HepG2 (cell line): ENCODE measurements around the gene CAMTA1. TPM values are rescaled to one million over a fixed set of nuclear protein-coding genes. Genes with fewer than 3 reads are reported as not detected.

Experiments used
- FOXA1 ChIP-seq, 2 experiments: fragments of 450-650 bp in 1 of 2; sonication (generic) in 1 of 2; formaldehyde crosslinking in 1 of 2; IDR thresholded peaks; 2 replicates each; pipeline versions ENCODE4 v1.4.0 to v1.6.1; 2016 to 2020; ENCODE audit warnings: missing genetic modification reagents in 1 of 2
- HNF4A ChIP-seq: sonication (generic); formaldehyde crosslinking; IDR thresholded peaks from 2 replicates; pipeline ENCODE4 v1.4.0; 2020; ENCODE audit warnings: missing genetic modification reagents
- MTF1 ChIP-seq: sonication (generic); formaldehyde crosslinking; IDR thresholded peaks from 2 replicates; pipeline ENCODE4 v1.5.0; 2020; ENCODE audit warnings: missing genetic modification reagents
- RXRB ChIP-seq: IDR thresholded peaks from 2 replicates; pipeline ENCODE4 v1.6.1; 2016; ENCODE audit warnings: borderline replicate concordance, missing genetic modification reagents, missing compliant biosample characterization
- SOX13 ChIP-seq, 3 experiments: fragments of 450-650 bp in 1 of 3; sonication (generic) in 1 of 3; formaldehyde crosslinking in 1 of 3; IDR thresholded peaks in 2 of 3; conservative IDR thresholded peaks in 1 of 3; 2 replicates each; pipeline versions ENCODE4 v1.5.0 to v1.6.1; 2016 to 2020; ENCODE audit warnings: antibody characterized with exemption in 1 of 3, mild to moderate bottlenecking in 1 of 3, missing compliant biosample characterization in 1 of 3, missing genetic modification reagents in 1 of 3, moderate library complexity in 1 of 3
- SP5 ChIP-seq: IDR thresholded peaks from 2 replicates; pipeline ENCODE4 v1.6.1; 2016; ENCODE audit warnings: low read depth, borderline replicate concordance
- TARDBP ChIP-seq: sonication (generic); formaldehyde crosslinking; IDR thresholded peaks from 2 replicates; pipeline ENCODE4 v1.8.0; 2022; ENCODE audit warnings: mild to moderate bottlenecking, missing genetic modification reagents
- ZNF546 ChIP-seq: sonication (generic); formaldehyde crosslinking; conservative IDR thresholded peaks from 2 replicates; pipeline ENCODE4 v1.8.1; 2023; ENCODE audit warnings: mild to moderate bottlenecking, missing genetic modification reagents
- ZNF552 ChIP-seq: sonication (generic); formaldehyde crosslinking; IDR thresholded peaks from 2 replicates; pipeline ENCODE4 v1.9.0; 2022; ENCODE audit warnings: missing genetic modification reagents, mild to moderate bottlenecking, borderline replicate concordance
- polyA plus RNA-seq, 8 experiments: library from polyadenylated mRNA; depleted of rRNA in 3 of 8; stranded (reverse) in 7 of 8; unstranded in 1 of 8; fragments of >200 nt; fragmentation: Illumina TruSeq in 4 of 8; extraction: Trizol in 4 of 8; gene quantifications; 2 replicates each; pipeline versions ENCODE4 v1.2.1 to v1.2.3, GENCODE V29; 2011 to 2016; ENCODE audit warnings: low read depth in 4 of 8, missing spikeins in 1 of 8, mixed read lengths in 1 of 8; ENCODE audit not compliant: insufficient read depth in 1 of 8
- total RNA-seq, 5 experiments: library from RNA; depleted of rRNA; stranded (reverse); fragments of >200 nt; fragmentation: Illumina TruSeq; extraction: Trizol; gene quantifications; 2 replicates each; pipeline ENCODE4 v1.2.3, GENCODE V29; 2016; ENCODE audit warnings: low read depth in 1 of 5
- TF ChIP-seq, protein P1 (sequence below): sonication (generic); formaldehyde crosslinking; IDR thresholded peaks from 2 replicates; pipeline ENCODE4 v1.9.0; 2021; ENCODE audit warnings: mild to moderate bottlenecking, missing genetic modification reagents
- TF ChIP-seq, protein P2 (sequence below): sonication (generic); formaldehyde crosslinking; IDR thresholded peaks from 2 replicates; pipeline ENCODE4 v1.5.1; 2020; ENCODE audit warnings: mild to moderate bottlenecking, moderate library complexity, missing genetic modification reagents
- TF ChIP-seq, protein P3 (sequence below): IDR thresholded peaks from 2 replicates; pipeline ENCODE4 v1.6.1; 2012; ENCODE audit warnings: low read depth, low read length, improper control_type of control experiment
- TF ChIP-seq, protein P4 (sequence below): sonication (generic); formaldehyde crosslinking; conservative IDR thresholded peaks from 2 replicates; pipeline ENCODE4 v1.4.0; 2020; ENCODE audit warnings: mild to moderate bottlenecking, missing genetic modification reagents, moderate library complexity

CAMTA1 gene
- total and polyA plus RNA-seq, 2 of the 13 experiments (the other 11 are each of a cell fraction or from before 2014, with no cell fraction given) = 25.0 to 36.4 TPM

DNA sequence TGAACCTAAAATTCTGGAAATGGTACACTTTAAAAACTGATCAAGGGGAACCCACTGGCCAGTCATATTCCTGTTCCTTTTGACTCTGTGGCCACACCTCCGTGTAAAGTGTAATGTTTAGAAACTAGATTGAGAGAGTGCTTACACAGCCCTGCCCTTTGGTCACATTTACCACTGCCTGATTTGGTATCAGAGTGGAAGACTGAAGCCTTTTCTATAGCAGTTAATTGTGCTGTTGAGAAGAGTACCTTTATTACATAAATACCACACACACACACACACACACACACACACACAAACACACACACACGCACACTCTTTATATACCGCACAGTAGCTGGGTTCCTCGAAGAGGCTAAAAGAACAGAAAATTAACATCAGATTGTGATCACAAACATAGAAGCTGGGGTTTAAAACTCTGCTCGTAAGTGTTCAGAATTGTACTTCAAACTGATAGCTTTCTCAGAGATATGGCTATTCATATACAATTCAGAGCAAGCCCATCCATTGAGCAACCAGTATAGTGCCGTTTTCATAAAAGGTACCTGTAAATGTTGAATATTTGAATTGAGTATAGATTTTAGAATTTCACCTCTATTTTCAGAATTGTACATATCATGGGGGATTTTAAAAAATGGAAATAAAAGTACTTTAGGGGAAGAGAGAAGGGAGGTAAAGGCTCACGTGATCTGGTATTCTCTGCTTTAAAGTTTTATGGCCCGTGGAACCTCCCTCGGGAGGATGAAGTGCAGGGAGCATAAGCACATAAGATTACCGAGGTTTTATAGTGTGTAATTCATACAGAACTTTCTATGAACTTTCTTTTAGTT, 37.5 kb downstream of the CAMTA1 start (continued):
- TF ChIP-seq SOX13 (IDR thresholded peaks at IDR 0.05) (no peak), SOX13 (CRISPR knock-in tag; conservative IDR thresholded peaks at IDR 0.05 in 1 of 2, IDR thresholded peaks at IDR 0.05 in 1 of 2) (peak in 1 of 2 experiments; percentile 22; a peak in 1 of 4 replicates), TARDBP (CRISPR knock-in tag) (peak; percentile 63; the same call in 1 of the 2 replicates), MTF1 (CRISPR knock-in tag) (no peak), HNF4A (CRISPR knock-in tag) (peak; percentile 57), ZNF546 (CRISPR knock-in tag) (no peak), FOXA1 (IDR thresholded peaks at IDR 0.05) (no peak), FOXA1 (CRISPR knock-in tag; IDR thresholded peaks at IDR 0.05) (0 out of 2 replicates have a peak, but pooled peaks have one; percentile 5), RXRB (CRISPR knock-in tag) (0 out of 2 replicates have a peak, but pooled peaks have one; percentile 23), ZNF552 (no peak), SP5 (CRISPR knock-in tag) (peak; percentile 21; the same call in 1 of the 2 replicates)
- TF ChIP-seq, protein P1, sequence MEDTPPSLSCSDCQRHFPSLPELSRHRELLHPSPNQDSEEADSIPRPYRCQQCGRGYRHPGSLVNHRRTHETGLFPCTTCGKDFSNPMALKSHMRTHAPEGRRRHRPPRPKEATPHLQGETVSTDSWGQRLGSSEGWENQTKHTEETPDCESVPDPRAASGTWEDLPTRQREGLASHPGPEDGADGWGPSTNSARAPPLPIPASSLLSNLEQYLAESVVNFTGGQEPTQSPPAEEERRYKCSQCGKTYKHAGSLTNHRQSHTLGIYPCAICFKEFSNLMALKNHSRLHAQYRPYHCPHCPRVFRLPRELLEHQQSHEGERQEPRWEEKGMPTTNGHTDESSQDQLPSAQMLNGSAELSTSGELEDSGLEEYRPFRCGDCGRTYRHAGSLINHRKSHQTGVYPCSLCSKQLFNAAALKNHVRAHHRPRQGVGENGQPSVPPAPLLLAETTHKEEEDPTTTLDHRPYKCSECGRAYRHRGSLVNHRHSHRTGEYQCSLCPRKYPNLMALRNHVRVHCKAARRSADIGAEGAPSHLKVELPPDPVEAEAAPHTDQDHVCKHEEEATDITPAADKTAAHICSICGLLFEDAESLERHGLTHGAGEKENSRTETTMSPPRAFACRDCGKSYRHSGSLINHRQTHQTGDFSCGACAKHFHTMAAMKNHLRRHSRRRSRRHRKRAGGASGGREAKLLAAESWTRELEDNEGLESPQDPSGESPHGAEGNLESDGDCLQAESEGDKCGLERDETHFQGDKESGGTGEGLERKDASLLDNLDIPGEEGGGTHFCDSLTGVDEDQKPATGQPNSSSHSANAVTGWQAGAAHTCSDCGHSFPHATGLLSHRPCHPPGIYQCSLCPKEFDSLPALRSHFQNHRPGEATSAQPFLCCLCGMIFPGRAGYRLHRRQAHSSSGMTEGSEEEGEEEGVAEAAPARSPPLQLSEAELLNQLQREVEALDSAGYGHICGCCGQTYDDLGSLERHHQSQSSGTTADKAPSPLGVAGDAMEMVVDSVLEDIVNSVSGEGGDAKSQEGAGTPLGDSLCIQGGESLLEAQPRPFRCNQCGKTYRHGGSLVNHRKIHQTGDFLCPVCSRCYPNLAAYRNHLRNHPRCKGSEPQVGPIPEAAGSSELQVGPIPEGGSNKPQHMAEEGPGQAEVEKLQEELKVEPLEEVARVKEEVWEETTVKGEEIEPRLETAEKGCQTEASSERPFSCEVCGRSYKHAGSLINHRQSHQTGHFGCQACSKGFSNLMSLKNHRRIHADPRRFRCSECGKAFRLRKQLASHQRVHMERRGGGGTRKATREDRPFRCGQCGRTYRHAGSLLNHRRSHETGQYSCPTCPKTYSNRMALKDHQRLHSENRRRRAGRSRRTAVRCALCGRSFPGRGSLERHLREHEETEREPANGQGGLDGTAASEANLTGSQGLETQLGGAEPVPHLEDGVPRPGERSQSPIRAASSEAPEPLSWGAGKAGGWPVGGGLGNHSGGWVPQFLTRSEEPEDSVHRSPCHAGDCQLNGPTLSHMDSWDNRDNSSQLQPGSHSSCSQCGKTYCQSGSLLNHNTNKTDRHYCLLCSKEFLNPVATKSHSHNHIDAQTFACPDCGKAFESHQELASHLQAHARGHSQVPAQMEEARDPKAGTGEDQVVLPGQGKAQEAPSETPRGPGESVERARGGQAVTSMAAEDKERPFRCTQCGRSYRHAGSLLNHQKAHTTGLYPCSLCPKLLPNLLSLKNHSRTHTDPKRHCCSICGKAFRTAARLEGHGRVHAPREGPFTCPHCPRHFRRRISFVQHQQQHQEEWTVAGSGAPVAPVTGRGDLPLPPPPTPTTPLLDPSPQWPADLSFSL (CRISPR knock-in tag) = peak; percentile 90
- TF ChIP-seq, protein P2, sequence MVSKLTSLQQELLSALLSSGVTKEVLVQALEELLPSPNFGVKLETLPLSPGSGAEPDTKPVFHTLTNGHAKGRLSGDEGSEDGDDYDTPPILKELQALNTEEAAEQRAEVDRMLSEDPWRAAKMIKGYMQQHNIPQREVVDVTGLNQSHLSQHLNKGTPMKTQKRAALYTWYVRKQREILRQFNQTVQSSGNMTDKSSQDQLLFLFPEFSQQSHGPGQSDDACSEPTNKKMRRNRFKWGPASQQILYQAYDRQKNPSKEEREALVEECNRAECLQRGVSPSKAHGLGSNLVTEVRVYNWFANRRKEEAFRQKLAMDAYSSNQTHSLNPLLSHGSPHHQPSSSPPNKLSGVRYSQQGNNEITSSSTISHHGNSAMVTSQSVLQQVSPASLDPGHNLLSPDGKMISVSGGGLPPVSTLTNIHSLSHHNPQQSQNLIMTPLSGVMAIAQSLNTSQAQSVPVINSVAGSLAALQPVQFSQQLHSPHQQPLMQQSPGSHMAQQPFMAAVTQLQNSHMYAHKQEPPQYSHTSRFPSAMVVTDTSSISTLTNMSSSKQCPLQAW (CRISPR knock-in tag) = peak; percentile 32; the same call in 1 of the 2 replicates
- TF ChIP-seq, protein P3, sequence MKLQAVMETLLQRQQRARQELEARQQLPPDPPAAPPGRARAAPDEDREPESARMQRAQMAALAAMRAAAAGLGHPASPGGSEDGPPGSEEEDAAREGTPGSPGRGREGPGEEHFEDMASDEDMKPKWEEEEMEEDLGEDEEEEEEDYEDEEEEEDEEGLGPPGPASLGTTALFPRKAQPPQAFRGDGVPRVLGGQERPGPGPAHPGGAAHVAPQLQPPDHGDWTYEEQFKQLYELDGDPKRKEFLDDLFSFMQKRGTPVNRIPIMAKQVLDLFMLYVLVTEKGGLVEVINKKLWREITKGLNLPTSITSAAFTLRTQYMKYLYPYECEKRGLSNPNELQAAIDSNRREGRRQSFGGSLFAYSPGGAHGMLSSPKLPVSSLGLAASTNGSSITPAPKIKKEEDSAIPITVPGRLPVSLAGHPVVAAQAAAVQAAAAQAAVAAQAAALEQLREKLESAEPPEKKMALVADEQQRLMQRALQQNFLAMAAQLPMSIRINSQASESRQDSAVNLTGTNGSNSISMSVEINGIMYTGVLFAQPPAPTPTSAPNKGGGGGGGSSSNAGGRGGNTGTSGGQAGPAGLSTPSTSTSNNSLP = peak; percentile 58; the same call in 1 of the 2 replicates
- TF ChIP-seq, protein P4, sequence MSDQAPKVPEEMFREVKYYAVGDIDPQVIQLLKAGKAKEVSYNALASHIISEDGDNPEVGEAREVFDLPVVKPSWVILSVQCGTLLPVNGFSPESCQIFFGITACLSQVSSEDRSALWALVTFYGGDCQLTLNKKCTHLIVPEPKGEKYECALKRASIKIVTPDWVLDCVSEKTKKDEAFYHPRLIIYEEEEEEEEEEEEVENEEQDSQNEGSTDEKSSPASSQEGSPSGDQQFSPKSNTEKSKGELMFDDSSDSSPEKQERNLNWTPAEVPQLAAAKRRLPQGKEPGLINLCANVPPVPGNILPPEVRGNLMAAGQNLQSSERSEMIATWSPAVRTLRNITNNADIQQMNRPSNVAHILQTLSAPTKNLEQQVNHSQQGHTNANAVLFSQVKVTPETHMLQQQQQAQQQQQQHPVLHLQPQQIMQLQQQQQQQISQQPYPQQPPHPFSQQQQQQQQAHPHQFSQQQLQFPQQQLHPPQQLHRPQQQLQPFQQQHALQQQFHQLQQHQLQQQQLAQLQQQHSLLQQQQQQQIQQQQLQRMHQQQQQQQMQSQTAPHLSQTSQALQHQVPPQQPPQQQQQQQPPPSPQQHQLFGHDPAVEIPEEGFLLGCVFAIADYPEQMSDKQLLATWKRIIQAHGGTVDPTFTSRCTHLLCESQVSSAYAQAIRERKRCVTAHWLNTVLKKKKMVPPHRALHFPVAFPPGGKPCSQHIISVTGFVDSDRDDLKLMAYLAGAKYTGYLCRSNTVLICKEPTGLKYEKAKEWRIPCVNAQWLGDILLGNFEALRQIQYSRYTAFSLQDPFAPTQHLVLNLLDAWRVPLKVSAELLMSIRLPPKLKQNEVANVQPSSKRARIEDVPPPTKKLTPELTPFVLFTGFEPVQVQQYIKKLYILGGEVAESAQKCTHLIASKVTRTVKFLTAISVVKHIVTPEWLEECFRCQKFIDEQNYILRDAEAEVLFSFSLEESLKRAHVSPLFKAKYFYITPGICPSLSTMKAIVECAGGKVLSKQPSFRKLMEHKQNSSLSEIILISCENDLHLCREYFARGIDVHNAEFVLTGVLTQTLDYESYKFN (CRISPR knock-in tag) = peak; percentile 71
